Measurements from ENCODE around the gene FGFR4. TPM values are rescaled to one million over a fixed set of nuclear protein-coding genes. Genes with fewer than 3 reads are reported as not detected.

Gene FGFR4
- total and polyA plus RNA-seq, 2 donors (not counting 1 experiment from before 2014, with no cell fraction given): 1.2 to 2.7 TPM

Other genes with a start within 250 kb of the FGFR4 start
- 0.12 and 0.30 TPM in 2 replicates for gene HK3, start 187.6 kb upstream of the FGFR4 start, total RNA-seq
- 3.6 and 5.0 TPM in 2 replicates for gene HK3, start 187.6 kb upstream of the FGFR4 start, polyA plus RNA-seq
- gene UIMC1, start 80.1 kb upstream of the FGFR4 start, total RNA-seq: 83.5 and 98.1 TPM in 2 replicates
- gene UIMC1, start 80.1 kb upstream of the FGFR4 start, polyA plus RNA-seq: 49.2 and 55.3 TPM in 2 replicates
- gene ZNF346, start 64.2 kb upstream of the FGFR4 start, total RNA-seq: 38.4 and 47.1 TPM in 2 replicates
- gene ZNF346, start 64.2 kb upstream of the FGFR4 start, polyA plus RNA-seq: 14.1 and 20.2 TPM in 2 replicates
- gene NSD1, start 46.9 kb downstream of the FGFR4 start, total RNA-seq: 145 and 152 TPM in 2 replicates
- 10.8 and 13.7 TPM in 2 replicates for gene NSD1, start 46.9 kb downstream of the FGFR4 start, polyA plus RNA-seq
- 38.3 and 39.7 TPM in 2 replicates for gene RAB24, start 216.8 kb downstream of the FGFR4 start, total RNA-seq
- gene RAB24, start 216.8 kb downstream of the FGFR4 start, polyA plus RNA-seq: 147 and 235 TPM in 2 replicates
- 66.5 and 71.7 TPM in 2 replicates for gene PRELID1, start 216.9 kb downstream of the FGFR4 start, total RNA-seq
- gene PRELID1, start 216.9 kb downstream of the FGFR4 start, polyA plus RNA-seq: 64.7 and 86.8 TPM in 2 replicates
- 10.8 and 11.5 TPM in 2 replicates for gene MXD3, start 225.0 kb downstream of the FGFR4 start, total RNA-seq
- 12.0 and 14.8 TPM in 2 replicates for gene MXD3, start 225.0 kb downstream of the FGFR4 start, polyA plus RNA-seq

Data from B cell (primary cell).